ENCODE measurements around the gene SLC16A9.

GRCh38 chr10:59628965-59629364 is 80.7 kb downstream of the SLC16A9 start:
- TF ChIP-seq CTCF (conservative IDR thresholded peaks at IDR 0.05): no peak
- no peak for TF ChIP-seq ZFX (IDR thresholded peaks at IDR 0.05)

Measured in C4-2B (cell line).